Central memory CD8-positive, alpha-beta T cell (primary cell): ENCODE results near the gene SLC9A8.

Experiments used
- ATAC-seq: fragments of 150-1000 bp; cut with Tn5 transposase; replicated peaks from 2 replicates; pipeline ENCODE4 v1.10.0; 2022; ENCODE audit warnings: mild to moderate bottlenecking, moderate FRiP score, moderate number of reproducible peaks; ENCODE audit not compliant: poor library complexity, severe bottlenecking; ENCODE audit errors: extremely low read depth
- DNase-seq, 2 donors: peaks; one replicate each; pipeline ENCODE4 v3.0.0; 2021; ENCODE audit warnings: low spot score in 2 of 2
- H3K27ac Mint-ChIP-seq: one replicate; pipeline ENCODE4 v1.8.0; 2022; ENCODE audit warnings: low read depth, mild to moderate bottlenecking, moderate library complexity, mixed read lengths
- H3K27me3 Mint-ChIP-seq: one replicate; pipeline ENCODE4 v1.8.0; 2022; ENCODE audit warnings: mixed read lengths
- H3K36me3 Mint-ChIP-seq: one replicate; pipeline ENCODE4 v1.8.0; 2022; ENCODE audit warnings: mild to moderate bottlenecking, moderate library complexity, mixed read lengths; ENCODE audit not compliant: insufficient read depth
- H3K4me1 Mint-ChIP-seq: one replicate; pipeline ENCODE4 v1.8.0; 2022; ENCODE audit warnings: mixed read lengths
- H3K4me3 Mint-ChIP-seq: one replicate; pipeline ENCODE4 v1.8.0; 2022; ENCODE audit warnings: mild to moderate bottlenecking, moderate library complexity, mixed read lengths
- H3K9me3 Mint-ChIP-seq: one replicate; pipeline ENCODE4 v1.8.0; 2022; ENCODE audit warnings: mixed read lengths

The SLC9A8 gene

GRCh38 chr20:49831022-49831769, 18.6 kb downstream of the SLC9A8 start:
- peak overlapping the region; percentile 88 for H3K27ac Mint-ChIP-seq
- H3K9me3 Mint-ChIP-seq = no peaks in the 10 kb centered on the region
- H3K36me3 Mint-ChIP-seq = peaks cover 37% of the 10 kb centered on the region

GRCh38 chr20:49831770-49832631, 19.4 kb downstream of the SLC9A8 start:
- Mint-ChIP-seq H3K4me1 (peaks cover 21% of the 10 kb centered on the region), H3K4me3 (no peak overlapping the region), H3K36me3 (peaks cover 35% of the 10 kb centered on the region), H3K27ac (peak overlapping the region; percentile 88), H3K27me3 (no peaks in the 10 kb centered on the region), H3K9me3 (no peaks in the 10 kb centered on the region)
- no peak for ATAC-seq
- DNase-seq = no peak

More at GRCh38 chr20:49831022-49831769, 18.6 kb downstream of the SLC9A8 start:
- ATAC-seq = no peak
- Mint-ChIP-seq H3K4me1 (peaks cover 20% of the 10 kb centered on the region), H3K27me3 (no peaks in the 10 kb centered on the region), H3K4me3 (no peak overlapping the region)
- DNase-seq = no peak

- no peak overlapping the region for H3K4me3 Mint-ChIP-seq
- ATAC-seq = no peak
- DNase-seq = no peak
- H3K9me3 Mint-ChIP-seq = no peaks in the 10 kb centered on the region
- no peaks in the 10 kb centered on the region for H3K27me3 Mint-ChIP-seq
- peaks cover 34% of the 10 kb centered on the region for H3K36me3 Mint-ChIP-seq
- H3K27ac Mint-ChIP-seq = no peak overlapping the region
- peaks cover 21% of the 10 kb centered on the region for H3K4me1 Mint-ChIP-seq
These were observed 20.2 kb downstream of the SLC9A8 start for GRCh38 chr20:49832632-49833327.

GRCh38 chr20:49833483-49833882, 20.9 kb downstream of the SLC9A8 start:
- Mint-ChIP-seq H3K4me1 (peaks cover 22% of the 10 kb centered on the region), H3K9me3 (no peaks in the 10 kb centered on the region), H3K4me3 (no peak overlapping the region), H3K27me3 (no peaks in the 10 kb centered on the region), H3K36me3 (peaks cover 32% of the 10 kb centered on the region), H3K27ac (no peak overlapping the region)
- ATAC-seq = no peak
- no peak for DNase-seq

- Mint-ChIP-seq H3K27ac (no peak overlapping the region), H3K9me3 (no peaks in the 10 kb centered on the region), H3K36me3 (peaks cover 22% of the 10 kb centered on the region), H3K4me3 (no peak overlapping the region), H3K27me3 (no peaks in the 10 kb centered on the region), H3K4me1 (peaks cover 23% of the 10 kb centered on the region)
- no peak for DNase-seq
- no peak for ATAC-seq
These were observed 22.4 kb downstream of the SLC9A8 start for GRCh38 chr20:49835031-49835430.

- H3K27ac Mint-ChIP-seq = no peak overlapping the region
- no peak overlapping the region for H3K4me3 Mint-ChIP-seq
- H3K4me1 Mint-ChIP-seq = peaks cover 11% of the 10 kb centered on the region
- H3K9me3 Mint-ChIP-seq = no peaks in the 10 kb centered on the region
- no peak for DNase-seq
- no peaks in the 10 kb centered on the region for H3K27me3 Mint-ChIP-seq
- no peak for ATAC-seq
- peaks cover 13% of the 10 kb centered on the region for H3K36me3 Mint-ChIP-seq
These were observed 25.9 kb downstream of the SLC9A8 start for GRCh38 chr20:49838546-49838945.

- no peaks in the 10 kb centered on the region for H3K9me3 Mint-ChIP-seq
- H3K36me3 Mint-ChIP-seq = peaks cover 15% of the 10 kb centered on the region
- H3K4me1 Mint-ChIP-seq = peaks cover 6% of the 10 kb centered on the region
- ATAC-seq (no peak), DNase-seq (no peak)
- H3K27me3 Mint-ChIP-seq = no peaks in the 10 kb centered on the region
- H3K27ac Mint-ChIP-seq = no peak overlapping the region
- no peak overlapping the region for H3K4me3 Mint-ChIP-seq
These were observed 30.5 kb downstream of the SLC9A8 start for GRCh38 chr20:49843139-49843538.

GRCh38 chr20:49843770-49844380, 31.2 kb downstream of the SLC9A8 start:
- Mint-ChIP-seq H3K27me3 (no peaks in the 10 kb centered on the region), H3K36me3 (peaks cover 21% of the 10 kb centered on the region), H3K9me3 (no peaks in the 10 kb centered on the region), H3K27ac (no peak overlapping the region), H3K4me3 (no peak overlapping the region), H3K4me1 (peaks cover under 1% of the 10 kb centered on the region)
- ATAC-seq = no peak
- DNase-seq = no peak

GRCh38 chr20:49845060-49845459, 32.4 kb downstream of the SLC9A8 start:
- no peaks in the 10 kb centered on the region for H3K27me3 Mint-ChIP-seq
- ATAC-seq (no peak), DNase-seq (no peak)
- H3K4me1 Mint-ChIP-seq = no peaks in the 10 kb centered on the region
- no peak overlapping the region for H3K27ac Mint-ChIP-seq
- no peaks in the 10 kb centered on the region for H3K9me3 Mint-ChIP-seq
- peaks cover 27% of the 10 kb centered on the region for H3K36me3 Mint-ChIP-seq
- H3K4me3 Mint-ChIP-seq = no peak overlapping the region

GRCh38 chr20:49846206-49846807, 33.7 kb downstream of the SLC9A8 start:
- ATAC-seq = peak; percentile 62
- Mint-ChIP-seq H3K27me3 (no peaks in the 10 kb centered on the region), H3K4me1 (peaks cover 5% of the 10 kb centered on the region), H3K27ac (no peak overlapping the region), H3K4me3 (no peak overlapping the region), H3K9me3 (no peaks in the 10 kb centered on the region), H3K36me3 (peaks cover 32% of the 10 kb centered on the region)
- peak in 1 of 2 donors; percentile 50 for DNase-seq

GRCh38 chr20:49850463-49851230, 38.0 kb downstream of the SLC9A8 start:
- no peak for DNase-seq
- no peaks in the 10 kb centered on the region for H3K27me3 Mint-ChIP-seq
- H3K4me3 Mint-ChIP-seq = no peak overlapping the region

More at GRCh38 chr20:49850463-49851230, 38.0 kb downstream of the SLC9A8 start:
- H3K9me3 Mint-ChIP-seq = no peaks in the 10 kb centered on the region
- no peak for ATAC-seq
- H3K4me1 Mint-ChIP-seq = peaks cover 5% of the 10 kb centered on the region
- H3K27ac Mint-ChIP-seq = no peak overlapping the region
- peaks cover 45% of the 10 kb centered on the region for H3K36me3 Mint-ChIP-seq
